ENCODE measurements around the gene CDH24. TPM values are rescaled to one million over a fixed set of nuclear protein-coding genes. Genes with fewer than 3 reads are reported as not detected.

The CDH24 gene
- total and polyA plus RNA-seq, 2 of the 13 experiments (the other 11 are each of a cell fraction or from before 2014, with no cell fraction given) = 0.69 to 0.99 TPM

GRCh38 chr14:23006544-23007419, 50.5 kb downstream of the CDH24 start (continued):
- peak; percentile 93 for TF ChIP-seq STAT6 (CRISPR knock-in tag; IDR thresholded peaks at IDR 0.05; ENCODE audit: borderline replicate concordance)
- peak; percentile 99 for TF ChIP-seq BATF2 (CRISPR knock-in tag; IDR thresholded peaks at IDR 0.05)
- TF ChIP-seq ZNF512 (CRISPR knock-in tag; IDR thresholded peaks at IDR 0.05) = peak; percentile 46; the same call in 1 of the 2 replicates
- TF ChIP-seq NBN (conservative IDR thresholded peaks at IDR 0.05) = no peak
- peak; percentile 64; the same call in 1 of the 2 replicates for TF ChIP-seq MLX (CRISPR knock-in tag; IDR thresholded peaks at IDR 0.05)
- TF ChIP-seq ZBTB49 (CRISPR knock-in tag; IDR thresholded peaks at IDR 0.05; ENCODE audit: borderline replicate concordance) = peak; percentile 95
- TF ChIP-seq FOXK1 (CRISPR knock-in tag; IDR thresholded peaks at IDR 0.05; ENCODE audit: borderline replicate concordance, low read depth) = peak; percentile 94
- TF ChIP-seq NFKB2 (CRISPR knock-in tag; IDR thresholded peaks at IDR 0.05; ENCODE audit: borderline replicate concordance) = peak; percentile 99
- TF ChIP-seq FIP1L1 (IDR thresholded peaks at IDR 0.05; ENCODE audit: borderline replicate concordance, insufficient read depth, low read depth, low read length) = peak; percentile 92; the same call in 1 of the 2 replicates
- peak; percentile 92 for TF ChIP-seq MLLT10 (CRISPR knock-in tag; IDR thresholded peaks at IDR 0.05)
- TF ChIP-seq NR2F2 (IDR thresholded peaks at IDR 0.05; ENCODE audit: borderline replicate concordance, low read depth) = no peak
- peak; percentile 58; the same call in 1 of the 2 replicates for TF ChIP-seq HMG20A (CRISPR knock-in tag; IDR thresholded peaks at IDR 0.05; ENCODE audit: borderline replicate concordance)
- TF ChIP-seq KAT2B (IDR thresholded peaks at IDR 0.05; ENCODE audit: borderline replicate concordance, low read depth, low read length) = no peak; the same call in 1 of the 2 replicates
- peak; percentile 100 for TF ChIP-seq FUBP1 (CRISPR knock-in tag; IDR thresholded peaks at IDR 0.05; ENCODE audit: borderline replicate concordance)
